Measurements from ENCODE around the gene MYL11. TPM values are rescaled to one million over a fixed set of nuclear protein-coding genes. Genes with fewer than 3 reads are reported as not detected.
"Not testable (repeated sequence)": the region's sequence is repeated elsewhere in the genome, so short reads cannot be mapped to it uniquely, and the experiment has no call there.

MYL11 gene
- total RNA-seq, 1 donor from 2014 or later, result 0.85 TPM

DNA sequence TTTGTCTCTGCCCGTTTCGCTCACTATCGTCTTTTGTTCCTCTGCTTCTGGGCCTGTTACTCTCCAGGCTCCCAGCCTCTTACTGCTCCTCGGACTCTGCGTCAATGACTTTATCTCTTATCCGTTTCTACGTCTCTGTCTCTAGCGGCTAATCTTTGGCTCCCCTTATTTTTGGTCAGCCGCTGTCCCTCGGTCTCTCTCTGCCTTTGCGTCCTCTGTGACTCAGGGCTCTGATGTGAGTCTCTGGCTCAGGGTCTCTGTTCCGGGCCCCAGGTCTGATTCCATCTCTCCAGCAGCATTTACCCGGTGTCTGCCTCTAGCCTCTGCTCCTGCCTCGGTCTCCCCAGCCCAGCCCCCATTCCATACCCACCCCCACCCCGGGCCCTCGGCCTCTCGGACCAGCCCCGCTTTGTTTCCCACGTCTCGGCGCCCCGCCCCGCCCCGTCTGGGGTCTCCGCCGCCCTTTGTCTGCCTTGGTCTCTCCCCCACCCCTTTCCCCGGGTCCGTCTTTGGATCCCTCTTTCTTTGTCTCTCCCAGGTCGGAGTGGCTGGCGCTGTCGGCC lies 20.1 kb downstream of the MYL11 start:
- Mint-ChIP-seq H3K4me1 (ENCODE audit: unreplicated experiment) (peaks cover 28% of the 10 kb centered on the region), H3K36me3 (ENCODE audit: low read depth, unreplicated experiment) (peaks cover 13% of the 10 kb centered on the region), H3K9me3 (ENCODE audit: unreplicated experiment) (no peaks in the 10 kb centered on the region), H3K27me3 (ENCODE audit: unreplicated experiment) (peaks cover 21% of the 10 kb centered on the region), H3K27ac (ENCODE audit: unreplicated experiment) (peak overlapping the region; percentile 99), H3K4me3 (ENCODE audit: unreplicated experiment) (peak overlapping the region; percentile 92)
- DNase-seq (ENCODE audit: low spot score), result no peak
- TF ChIP-seq, protein P1, sequence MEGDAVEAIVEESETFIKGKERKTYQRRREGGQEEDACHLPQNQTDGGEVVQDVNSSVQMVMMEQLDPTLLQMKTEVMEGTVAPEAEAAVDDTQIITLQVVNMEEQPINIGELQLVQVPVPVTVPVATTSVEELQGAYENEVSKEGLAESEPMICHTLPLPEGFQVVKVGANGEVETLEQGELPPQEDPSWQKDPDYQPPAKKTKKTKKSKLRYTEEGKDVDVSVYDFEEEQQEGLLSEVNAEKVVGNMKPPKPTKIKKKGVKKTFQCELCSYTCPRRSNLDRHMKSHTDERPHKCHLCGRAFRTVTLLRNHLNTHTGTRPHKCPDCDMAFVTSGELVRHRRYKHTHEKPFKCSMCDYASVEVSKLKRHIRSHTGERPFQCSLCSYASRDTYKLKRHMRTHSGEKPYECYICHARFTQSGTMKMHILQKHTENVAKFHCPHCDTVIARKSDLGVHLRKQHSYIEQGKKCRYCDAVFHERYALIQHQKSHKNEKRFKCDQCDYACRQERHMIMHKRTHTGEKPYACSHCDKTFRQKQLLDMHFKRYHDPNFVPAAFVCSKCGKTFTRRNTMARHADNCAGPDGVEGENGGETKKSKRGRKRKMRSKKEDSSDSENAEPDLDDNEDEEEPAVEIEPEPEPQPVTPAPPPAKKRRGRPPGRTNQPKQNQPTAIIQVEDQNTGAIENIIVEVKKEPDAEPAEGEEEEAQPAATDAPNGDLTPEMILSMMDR (IDR thresholded peaks at IDR 0.05; ENCODE audit: unreplicated experiment), result no peak

DNA sequence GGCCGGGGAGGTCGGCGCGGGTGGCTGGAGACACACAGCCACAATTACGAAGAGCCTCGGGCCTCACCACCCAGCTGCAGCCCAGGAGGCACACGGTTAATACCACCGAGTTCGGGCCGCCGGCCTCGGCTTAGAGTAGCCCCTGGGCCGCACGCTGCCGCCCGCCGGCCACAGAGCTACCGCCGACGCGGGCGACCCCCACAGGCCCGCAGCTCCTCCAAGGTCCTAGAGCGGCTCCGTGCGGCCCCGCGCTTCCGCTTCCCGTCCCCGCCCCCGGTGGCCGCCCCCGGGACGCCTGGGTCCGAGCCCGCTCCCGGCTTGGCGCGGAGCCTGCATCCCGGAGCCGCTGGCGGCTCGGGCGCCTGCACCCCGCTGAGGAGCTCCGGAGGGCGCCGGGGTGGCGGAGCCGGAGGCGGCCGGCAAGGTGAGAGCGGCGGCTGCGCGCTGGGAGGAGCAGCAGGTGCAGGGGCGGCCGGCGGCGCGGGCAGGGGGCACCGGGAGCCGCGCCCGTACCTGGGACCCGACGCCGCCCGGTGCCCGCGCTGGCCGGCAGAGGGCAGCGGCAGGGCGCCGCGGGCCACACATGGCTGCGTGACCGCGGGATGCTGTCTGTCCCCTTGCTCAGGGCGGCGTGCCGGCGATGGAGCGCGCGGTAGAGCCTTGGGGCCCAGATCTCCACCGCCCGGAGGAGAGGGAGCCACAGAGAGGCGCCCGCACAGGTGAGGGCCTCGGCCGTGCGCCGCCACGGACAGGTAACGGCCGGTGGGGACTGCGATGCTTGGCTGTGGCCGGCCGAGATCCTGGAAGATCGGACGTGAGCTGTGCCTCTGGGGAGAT lies 20.8 kb downstream of the MYL11 start, which contains the start of gene ZNF48:
TSS of gene ZNF48 (plus strand) at position 266 of the 837 bp plus-strand sequence. CDS start at position 641, 375 bp downstream.
- DNase-seq (ENCODE audit: low spot score), result peak; percentile 80
- H3K27me3 Mint-ChIP-seq (ENCODE audit: unreplicated experiment), result peaks cover 21% of the 10 kb centered on the region
- no peaks in the 10 kb centered on the region for H3K9me3 Mint-ChIP-seq (ENCODE audit: unreplicated experiment)
- TF ChIP-seq, protein P1 (IDR thresholded peaks at IDR 0.05; ENCODE audit: unreplicated experiment), result peak; percentile 41
- H3K36me3 Mint-ChIP-seq (ENCODE audit: low read depth, unreplicated experiment), result peaks cover 13% of the 10 kb centered on the region
- peaks cover 32% of the 10 kb centered on the region for H3K4me1 Mint-ChIP-seq (ENCODE audit: unreplicated experiment)
- peak within 1 kb of the TSS; percentile 99 for H3K27ac Mint-ChIP-seq (ENCODE audit: unreplicated experiment)
- H3K4me3 Mint-ChIP-seq (ENCODE audit: unreplicated experiment), result peak within 1 kb of the TSS; percentile 97

DNA sequence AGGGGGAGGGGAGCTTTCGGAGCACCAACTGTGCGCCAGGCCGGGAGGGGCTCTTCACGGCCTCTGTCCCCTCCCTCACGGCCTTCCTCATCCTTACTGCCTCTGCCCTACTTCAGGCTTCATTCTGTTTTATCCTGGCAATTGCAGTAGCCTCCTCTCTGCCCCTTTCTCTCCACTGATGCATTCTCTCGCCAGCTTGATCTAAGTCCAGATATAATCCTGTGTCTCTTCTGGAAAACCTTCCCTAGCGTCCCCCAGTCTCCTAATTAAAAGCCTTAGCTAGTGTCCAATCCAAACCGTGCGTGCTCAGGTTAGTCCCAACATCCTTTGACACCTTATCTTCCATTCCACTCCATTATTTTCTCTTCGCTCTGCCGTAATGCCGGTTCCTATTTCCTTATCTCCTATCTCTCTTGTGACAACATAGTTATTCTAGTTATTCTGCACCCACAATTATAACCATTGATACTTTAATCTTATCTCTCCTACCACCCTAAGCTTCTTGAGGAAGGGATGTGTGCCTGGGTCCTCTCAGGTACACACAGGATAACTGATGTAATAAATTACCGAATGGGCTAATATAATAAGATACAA lies 21.5 kb downstream of the MYL11 start:
- TF ChIP-seq, protein P1 (IDR thresholded peaks at IDR 0.05; ENCODE audit: unreplicated experiment), result no peak
- H3K27me3 Mint-ChIP-seq (ENCODE audit: unreplicated experiment), result peaks cover 21% of the 10 kb centered on the region
- H3K4me3 Mint-ChIP-seq (ENCODE audit: unreplicated experiment), result peak overlapping the region; percentile 97
- H3K4me1 Mint-ChIP-seq (ENCODE audit: unreplicated experiment), result peaks cover 32% of the 10 kb centered on the region
- no peak for DNase-seq (ENCODE audit: low spot score)
- peak overlapping the region; percentile 90 for H3K27ac Mint-ChIP-seq (ENCODE audit: unreplicated experiment)
- peaks cover 13% of the 10 kb centered on the region for H3K36me3 Mint-ChIP-seq (ENCODE audit: low read depth, unreplicated experiment)
- H3K9me3 Mint-ChIP-seq (ENCODE audit: unreplicated experiment), result no peaks in the 10 kb centered on the region

DNA sequence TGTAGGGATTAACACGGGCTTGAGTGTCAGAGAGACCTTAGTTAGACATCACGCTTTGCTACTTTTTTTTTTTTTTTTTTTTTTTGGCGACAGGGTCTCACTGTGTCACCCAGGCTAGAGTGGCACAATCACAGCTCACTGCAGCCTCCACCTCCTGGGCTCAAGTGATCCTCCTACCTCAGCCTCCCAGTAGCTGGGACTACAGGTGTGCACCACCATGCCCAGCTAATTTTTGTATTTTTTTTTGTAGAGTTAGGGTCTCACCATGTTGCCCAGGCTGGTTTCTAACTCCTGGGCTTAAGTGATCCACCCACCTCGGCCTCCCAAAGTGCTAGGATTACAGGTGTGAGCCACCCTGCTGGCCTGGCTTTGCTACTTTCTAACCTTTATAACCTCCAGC lies 22.0 kb downstream of the MYL11 start:
- peak overlapping the region; percentile 65 for H3K27ac Mint-ChIP-seq (ENCODE audit: unreplicated experiment)
- H3K4me1 Mint-ChIP-seq (ENCODE audit: unreplicated experiment), result peaks cover 34% of the 10 kb centered on the region
- peak overlapping the region; percentile 97 for H3K4me3 Mint-ChIP-seq (ENCODE audit: unreplicated experiment)
- DNase-seq (ENCODE audit: low spot score); H3K9me3 Mint-ChIP-seq (ENCODE audit: unreplicated experiment): not testable (repeated sequence)
- H3K36me3 Mint-ChIP-seq (ENCODE audit: low read depth, unreplicated experiment), result peaks cover 13% of the 10 kb centered on the region
- H3K27me3 Mint-ChIP-seq (ENCODE audit: unreplicated experiment), result peaks cover 21% of the 10 kb centered on the region

DNA sequence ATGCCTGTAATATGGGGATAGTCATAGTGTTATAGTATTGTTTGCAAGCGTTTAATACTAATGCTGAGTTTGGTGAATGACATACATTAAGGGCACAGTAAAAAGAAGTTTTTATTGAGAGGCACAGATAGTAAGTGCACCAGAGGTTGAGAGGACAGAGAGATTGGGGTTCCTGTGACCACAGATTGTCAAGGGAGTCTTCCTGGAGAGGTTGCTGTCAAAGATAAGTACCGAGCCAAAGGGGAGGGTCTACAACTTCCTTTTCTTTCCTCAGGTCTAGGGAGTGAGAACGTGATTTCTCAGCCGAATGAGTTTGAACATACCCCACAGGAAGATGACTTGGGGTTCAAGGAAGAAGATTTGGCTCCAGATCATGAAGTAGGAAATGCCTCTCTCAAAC lies 22.5 kb downstream of the MYL11 start:
- peak overlapping the region; percentile 68 for H3K4me3 Mint-ChIP-seq (ENCODE audit: unreplicated experiment)
- peaks cover 37% of the 10 kb centered on the region for H3K4me1 Mint-ChIP-seq (ENCODE audit: unreplicated experiment)
- H3K36me3 Mint-ChIP-seq (ENCODE audit: low read depth, unreplicated experiment), result peaks cover 13% of the 10 kb centered on the region
- TF ChIP-seq, protein P1 (IDR thresholded peaks at IDR 0.05; ENCODE audit: unreplicated experiment), result no peak
- no peaks in the 10 kb centered on the region for H3K9me3 Mint-ChIP-seq (ENCODE audit: unreplicated experiment)
- DNase-seq (ENCODE audit: low spot score), result no peak
- peak overlapping the region; percentile 65 for H3K27ac Mint-ChIP-seq (ENCODE audit: unreplicated experiment)
- H3K27me3 Mint-ChIP-seq (ENCODE audit: unreplicated experiment), result peaks cover 21% of the 10 kb centered on the region
